WTC11 (cell line): Measurements from ENCODE around the gene AKT1S1.
"Not testable (repeated sequence)": the region's sequence is repeated elsewhere in the genome, so short reads cannot be mapped to it uniquely, and the experiment has no call there.

Source experiments
- ATF3 ChIP-seq: sonication (generic); formaldehyde crosslinking; conservative IDR thresholded peaks from 2 replicates; pipeline ENCODE4 v1.8.1; 2022; ENCODE audit warnings: mild to moderate bottlenecking, missing genetic modification reagents
- ATF6 ChIP-seq: sonication (generic); formaldehyde crosslinking; IDR thresholded peaks from 2 replicates; pipeline ENCODE4 v1.8.1; 2023; ENCODE audit warnings: mild to moderate bottlenecking, missing genetic modification reagents
- CTCF ChIP-seq: fragments of 200-600 bp; IDR thresholded peaks from 2 replicates; pipeline ENCODE4 v1.8.0; 2022; ENCODE audit warnings: antibody characterized with exemption
- ELF4 ChIP-seq: sonication (generic); formaldehyde crosslinking; IDR thresholded peaks from 2 replicates; pipeline ENCODE4 v1.8.1; 2022; ENCODE audit warnings: low read depth, mild to moderate bottlenecking, moderate library complexity, missing genetic modification reagents
- FOXP4 ChIP-seq: sonication (generic); formaldehyde crosslinking; IDR thresholded peaks from 2 replicates; pipeline ENCODE4 v1.8.0; 2022; ENCODE audit warnings: mild to moderate bottlenecking, missing genetic modification reagents
- KAT7 ChIP-seq: sonication (generic); formaldehyde crosslinking; IDR thresholded peaks from 2 replicates; pipeline ENCODE4 v1.8.1; 2023; ENCODE audit warnings: missing genetic modification reagents, mild to moderate bottlenecking, borderline replicate concordance
- PRDM15 ChIP-seq: sonication (generic); formaldehyde crosslinking; IDR thresholded peaks from 2 replicates; pipeline ENCODE4 v1.8.0; 2022; ENCODE audit warnings: missing genetic modification reagents
- USF2 ChIP-seq: sonication (generic); formaldehyde crosslinking; IDR thresholded peaks from 2 replicates; pipeline ENCODE4 v1.8.1; 2023; ENCODE audit warnings: mild to moderate bottlenecking, missing genetic modification reagents, moderate library complexity
- ZNF263 ChIP-seq: sonication (generic); formaldehyde crosslinking; IDR thresholded peaks from 2 replicates; pipeline ENCODE4 v1.8.1; 2022; ENCODE audit warnings: low read depth, mild to moderate bottlenecking, moderate library complexity, missing genetic modification reagents
- ZNF512 ChIP-seq: sonication (generic); formaldehyde crosslinking; IDR thresholded peaks from 2 replicates; pipeline ENCODE4 v1.8.1; 2022; ENCODE audit warnings: missing genetic modification reagents, borderline replicate concordance
- ZNF671 ChIP-seq: fragments of 250-450 bp; sonication (Bioruptor Pico); IDR thresholded peaks from 2 replicates; pipeline ENCODE4 v1.8.0; 2021; ENCODE audit warnings: mild to moderate bottlenecking
- ZSCAN18 ChIP-seq: fragments of 250-450 bp; sonication (Bioruptor Pico); IDR thresholded peaks from 2 replicates; pipeline ENCODE4 v2.1.2; 2022; ENCODE audit warnings: mild to moderate bottlenecking, moderate library complexity

GRCh38 chr19:49819452-49820115 is 57.6 kb downstream of the AKT1S1 start:
- not testable (repeated sequence) for TF ChIP-seq KAT7 (CRISPR knock-in tag); ZNF512 (CRISPR knock-in tag); CTCF; FOXP4 (CRISPR knock-in tag); USF2; ATF3 (CRISPR knock-in tag); PRDM15; ZNF671 (CRISPR knock-in tag); ELF4 (CRISPR knock-in tag); ZNF263; ATF6 (CRISPR knock-in tag); ZSCAN18 (CRISPR knock-in tag)
